Femur (tissue), 1 donor: ENCODE data around the gene CAPN15.

ENCODE experiments used
- DNase-seq: peaks from one replicate; pipeline ENCODE4 v3.0.0-alpha.2; 2017

The CAPN15 gene

GRCh38 chr16:548586-548985 lies 21.1 kb downstream of the CAPN15 start:
- no peak for DNase-seq

GRCh38 chr16:549544-550263 lies 22.2 kb downstream of the CAPN15 start:
- no peak for DNase-seq

GRCh38 chr16:551210-551609 lies 23.7 kb downstream of the CAPN15 start:
- no peak for DNase-seq

GRCh38 chr16:552171-552570 lies 24.7 kb downstream of the CAPN15 start:
- no peak for DNase-seq

GRCh38 chr16:553601-554296 lies 26.2 kb downstream of the CAPN15 start:
- no peak for DNase-seq

- DNase-seq: no peak
These were observed 26.7 kb downstream of the CAPN15 start for GRCh38 chr16:554297-554621.

- DNase-seq: no peak
These were observed 27.3 kb downstream of the CAPN15 start for GRCh38 chr16:554640-555365.

GRCh38 chr16:555528-556473 lies 28.3 kb downstream of the CAPN15 start:
- DNase-seq: no peak

- no peak for DNase-seq
These were observed 29.1 kb downstream of the CAPN15 start for GRCh38 chr16:556474-557173.

- no peak for DNase-seq
These were observed 30.2 kb downstream of the CAPN15 start for GRCh38 chr16:557463-558297.

- DNase-seq: no peak
These were observed 30.9 kb downstream of the CAPN15 start for GRCh38 chr16:558298-559020.

- DNase-seq: no peak
These were observed 31.5 kb downstream of the CAPN15 start for GRCh38 chr16:559021-559380.

- no peak for DNase-seq
These were observed 32.1 kb downstream of the CAPN15 start for GRCh38 chr16:559411-560203.

- DNase-seq: no peak
These were observed 32.7 kb downstream of the CAPN15 start, which contains the start of gene PRR35 for GRCh38 chr16:560204-560700. Gene PRR35 (plus strand): TSS chr16:560394. CDS start chr16:563295, 2,901 bp downstream.

- no peak for DNase-seq
These were observed 33.3 kb downstream of the CAPN15 start for GRCh38 chr16:560701-561412.

GRCh38 chr16:561413-561794 lies 33.9 kb downstream of the CAPN15 start:
- no peak for DNase-seq

- DNase-seq: no peak
These were observed 34.7 kb downstream of the CAPN15 start for GRCh38 chr16:561957-562938.
